H1 (cell line): ENCODE results near the gene OR56A5.

Source experiments
- CEBPB ChIP-seq: IDR thresholded peaks from 2 replicates; pipeline ENCODE4 v1.6.1; 2012; ENCODE audit warnings: low read depth, low read length
- KDM1A ChIP-seq: fragments of 200-600, 300-600 bp; sonication (generic); IDR thresholded peaks from 2 replicates; pipeline ENCODE4 v1.7.1; 2016; ENCODE audit warnings: mild to moderate bottlenecking, low read length, borderline replicate concordance
- POLR2A ChIP-seq, 2 experiments: IDR thresholded peaks; 1 replicate in 1 of 2; 2 replicates in 1 of 2; pipeline ENCODE4 v1.6.1; 2011; ENCODE audit warnings: low read depth in 2 of 2, low read length in 2 of 2, mild to moderate bottlenecking in 2 of 2; ENCODE audit errors: control extremely low read depth in 1 of 2
- TF ChIP-seq, protein P1 (sequence below): IDR thresholded peaks from 2 replicates; pipeline ENCODE4 v1.6.1; 2012; ENCODE audit warnings: inconsistent platforms

DNA sequence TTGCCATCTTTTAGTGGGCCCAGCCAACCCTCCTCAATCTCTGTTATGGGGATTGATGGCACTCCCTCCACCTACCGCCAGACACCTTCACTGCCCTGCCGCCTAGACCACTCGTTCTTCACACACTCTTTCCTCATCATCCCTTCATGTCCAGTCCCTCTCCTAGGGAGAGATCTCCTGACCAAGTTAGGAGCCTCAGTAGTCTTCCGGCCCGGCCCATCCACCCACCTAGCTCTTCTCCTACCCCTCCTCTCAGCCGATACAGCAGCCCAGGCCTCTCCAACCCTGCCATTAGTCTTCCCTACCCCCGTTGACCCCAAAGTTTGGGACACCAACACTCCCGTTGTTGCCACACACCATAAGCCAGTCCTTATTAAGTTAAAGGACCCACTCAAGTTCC is 37.2 kb downstream of the OR56A5 start:
- TF ChIP-seq CEBPB (no peak), KDM1A (no peak), POLR2A (IDR thresholded peaks at IDR 0.05; ENCODE audit: control extremely low read depth in 1 of 2, low read depth in 2 of 2, low read length in 2 of 2) (no peak)
- TF ChIP-seq, protein P1, sequence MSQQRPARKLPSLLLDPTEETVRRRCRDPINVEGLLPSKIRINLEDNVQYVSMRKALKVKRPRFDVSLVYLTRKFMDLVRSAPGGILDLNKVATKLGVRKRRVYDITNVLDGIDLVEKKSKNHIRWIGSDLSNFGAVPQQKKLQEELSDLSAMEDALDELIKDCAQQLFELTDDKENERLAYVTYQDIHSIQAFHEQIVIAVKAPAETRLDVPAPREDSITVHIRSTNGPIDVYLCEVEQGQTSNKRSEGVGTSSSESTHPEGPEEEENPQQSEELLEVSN: no peak
